Liver (tissue), 9 donors: Measurements from ENCODE around the gene CARHSP1. TPM values are rescaled to one million over a fixed set of nuclear protein-coding genes. Genes with fewer than 3 reads are reported as not detected.

Experiments
- DNase-seq: peaks from one replicate; pipeline ENCODE4 v3.0.0-alpha.2; 2017; ENCODE audit warnings: low spot score
- H3K27ac ChIP-seq, 2 donors: one replicate each; pipeline ENCODE4 v1.7.0; 2013; ENCODE audit warnings: inconsistent platforms in 2 of 2, low read length in 2 of 2, control low read depth in 1 of 2, low read depth in 1 of 2, mild to moderate bottlenecking in 1 of 2
- H3K27me3 ChIP-seq, 4 donors: one replicate each; pipeline versions ENCODE4 v1.6.1 to v1.7.0; 2013; ENCODE audit warnings: low read length in 3 of 4, inconsistent platforms in 1 of 4, mild to moderate bottlenecking in 1 of 4, moderate library complexity in 1 of 4; ENCODE audit not compliant: control insufficient read depth in 4 of 4, insufficient read depth in 4 of 4
- H3K36me3 ChIP-seq, 4 donors: one replicate each; pipeline versions ENCODE4 v1.6.1 to v1.7.0; 2013; ENCODE audit warnings: low read length in 3 of 4, mild to moderate bottlenecking in 3 of 4, low read depth in 1 of 4, moderate library complexity in 1 of 4; ENCODE audit not compliant: control insufficient read depth in 4 of 4, insufficient read depth in 3 of 4
- H3K4me1 ChIP-seq, 4 donors: one replicate each; pipeline versions ENCODE4 v1.6.1 to v1.7.0; 2013; ENCODE audit warnings: low read length in 3 of 4, mild to moderate bottlenecking in 3 of 4, moderate library complexity in 1 of 4; ENCODE audit not compliant: control insufficient read depth in 4 of 4, insufficient read depth in 4 of 4
- H3K4me3 ChIP-seq, 3 donors: one replicate each; pipeline versions ENCODE4 v1.6.1 to v1.7.0; 2013; ENCODE audit warnings: low read length in 3 of 3, control low read depth in 1 of 3, low read depth in 1 of 3, mild to moderate bottlenecking in 1 of 3
- H3K9ac ChIP-seq, 2 donors: one replicate each; pipeline ENCODE4 v1.7.0; 2013; ENCODE audit warnings: low read length in 2 of 2, mild to moderate bottlenecking in 2 of 2, moderate library complexity in 2 of 2, control low read depth in 1 of 2, low read depth in 1 of 2
- H3K9me3 ChIP-seq, 4 donors: one replicate each; pipeline versions ENCODE4 v1.6.1 to v1.7.0; 2013; ENCODE audit warnings: low read length in 3 of 4; ENCODE audit not compliant: control insufficient read depth in 4 of 4
- EGR1 ChIP-seq, 2 donors: IDR thresholded peaks; 2 replicates each; pipeline ENCODE4 v1.6.1; 2016 to 2018; ENCODE audit warnings: antibody characterized with exemption in 2 of 2, low read depth in 2 of 2
- FOXA1 ChIP-seq: IDR thresholded peaks from 2 replicates; pipeline ENCODE4 v1.6.1; 2016; ENCODE audit warnings: antibody characterized with exemption
- FOXA2 ChIP-seq: IDR thresholded peaks from 2 replicates; pipeline ENCODE4 v1.6.1; 2016; ENCODE audit warnings: antibody characterized with exemption
- GABPA ChIP-seq, 2 donors: IDR thresholded peaks in 1 of 2; conservative IDR thresholded peaks in 1 of 2; 2 replicates each; pipeline ENCODE4 v1.6.1; 2016; ENCODE audit warnings: antibody characterized with exemption in 2 of 2, mild to moderate bottlenecking in 1 of 2, moderate library complexity in 1 of 2
- HNF4A ChIP-seq, 2 donors: conservative IDR thresholded peaks; 2 replicates each; pipeline ENCODE4 v1.6.1; 2016; ENCODE audit warnings: antibody characterized with exemption in 2 of 2, mild to moderate bottlenecking in 2 of 2
- HNF4G ChIP-seq: IDR thresholded peaks from 2 replicates; pipeline ENCODE4 v1.6.1; 2016; ENCODE audit warnings: antibody characterized with exemption
- JUND ChIP-seq, 2 donors: IDR thresholded peaks; 2 replicates each; pipeline ENCODE4 v1.6.1; 2016; ENCODE audit warnings: antibody characterized with exemption in 2 of 2
- MAX ChIP-seq: IDR thresholded peaks from 2 replicates; pipeline ENCODE4 v1.6.1; 2016; ENCODE audit warnings: antibody characterized with exemption
- NR2F2 ChIP-seq: IDR thresholded peaks from 2 replicates; pipeline ENCODE4 v1.6.1; 2016; ENCODE audit warnings: antibody characterized with exemption
- RAD21 ChIP-seq, 2 donors: IDR thresholded peaks; 2 replicates each; pipeline ENCODE4 v1.6.1; 2016; ENCODE audit warnings: antibody characterized with exemption in 2 of 2, mild to moderate bottlenecking in 2 of 2
- RXRA ChIP-seq, 2 donors: IDR thresholded peaks; 2 replicates each; pipeline ENCODE4 v1.6.1; 2017 to 2018; ENCODE audit warnings: antibody characterized with exemption in 2 of 2, mild to moderate bottlenecking in 1 of 2
- SP1 ChIP-seq: IDR thresholded peaks from 2 replicates; pipeline ENCODE4 v1.6.1; 2018; ENCODE audit warnings: antibody characterized with exemption, mild to moderate bottlenecking
- TAF1 ChIP-seq: conservative IDR thresholded peaks from 2 replicates; pipeline ENCODE4 v1.6.1; 2016; ENCODE audit warnings: antibody characterized with exemption, mild to moderate bottlenecking
- YY1 ChIP-seq: IDR thresholded peaks from 2 replicates; pipeline ENCODE4 v1.6.1; 2016; ENCODE audit warnings: antibody characterized with exemption, mild to moderate bottlenecking
- WGBS: extraction: QIAGEN DNeasy Blood & Tissue Kit; methylation state at CpG from one replicate; pipeline ENCODE4 v1.1.7; 2013; 5-methylcytosine and 5-hydroxymethylcytosine counted together
- polyA plus RNA-seq, 2 donors: library from polyadenylated mRNA; stranded (reverse) in 1 of 2; unstranded in 1 of 2; fragments of 200-250 nt in 1 of 2; fragments of >200 nt in 1 of 2; fragmentation: Nextera tagmentation in 1 of 2; extraction: Ambion mirVana in 1 of 2; gene quantifications; one replicate each; pipeline versions ENCODE4 v1.2.1 to v1.2.3, GENCODE V29; 2013 to 2015
- total RNA-seq, 2 donors: library from RNA; depleted of rRNA; stranded (reverse); fragments of >200 nt; gene quantifications; one replicate each; pipeline ENCODE4 v1.2.3, GENCODE V29; 2014
- TF ChIP-seq, protein P1 (sequence below): IDR thresholded peaks from 2 replicates; pipeline ENCODE4 v1.6.1; 2016; ENCODE audit warnings: antibody characterized with exemption
- TF ChIP-seq, protein P2 (sequence below): IDR thresholded peaks from 2 replicates; pipeline ENCODE4 v1.6.1; 2016; ENCODE audit warnings: antibody characterized with exemption
- TF ChIP-seq, protein P3 (sequence below): fragments of 150-350 bp; IDR thresholded peaks from 2 replicates; pipeline ENCODE4 v1.5.1; 2017; ENCODE audit warnings: improper control_type of control experiment, low read depth, low read length; ENCODE audit not compliant: missing input control
- TF ChIP-seq, protein P4 (sequence below): IDR thresholded peaks from 2 replicates; pipeline ENCODE4 v1.6.1; 2016; ENCODE audit warnings: antibody characterized with exemption, mild to moderate bottlenecking
- donor health status: healthy.
- donor health status: healthy.
- donor health status: healthy.
- donor health status: healthy.
- donor health status: healthy.

The CARHSP1 gene
- total and polyA plus RNA-seq, 4 donors, result 81.2 to 162 (median 119) TPM

DNA sequence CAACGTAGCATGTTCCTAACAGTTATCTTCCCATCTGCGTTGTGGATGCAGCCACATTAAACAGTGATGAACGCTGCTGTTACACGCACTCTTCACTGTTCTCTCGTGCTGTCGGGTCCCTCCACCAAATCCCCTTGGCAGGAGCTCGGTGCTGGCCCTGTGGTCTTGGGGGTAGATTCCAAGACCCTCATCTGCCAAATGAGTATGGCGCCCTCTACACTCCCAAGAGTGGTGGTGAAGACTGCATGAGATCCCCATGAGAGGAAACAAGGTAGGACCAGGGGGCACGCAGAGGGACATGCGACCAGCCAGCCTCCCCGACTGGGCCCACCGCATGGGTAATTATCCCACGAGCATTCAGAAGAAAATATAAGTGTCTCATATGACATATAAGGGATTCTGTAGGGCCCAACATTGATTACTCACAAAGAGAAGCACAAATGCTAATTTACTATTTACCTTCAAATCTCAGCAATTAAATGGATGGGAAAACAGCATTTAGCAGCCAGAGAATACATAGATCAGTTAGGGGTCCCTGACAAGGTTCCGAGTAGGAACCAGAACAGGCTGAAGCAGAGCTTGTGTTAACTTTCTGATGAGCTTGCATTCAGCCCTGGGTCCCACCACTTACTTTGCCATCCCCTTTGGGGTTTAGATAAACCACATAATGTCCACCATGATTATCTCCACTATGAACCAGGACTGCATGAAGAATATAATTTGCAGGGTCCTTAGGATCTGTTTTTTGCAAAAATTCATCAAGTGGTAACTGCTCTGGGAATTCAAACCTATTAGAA is 37.2 kb upstream of the CARHSP1 start:
- Histone ChIP-seq H3K9ac (no peak overlapping the region), H3K9me3 (no peaks in the 10 kb centered on the region), H3K27ac (no peak overlapping the region), H3K4me3 (no peak overlapping the region), H3K27me3 (no peaks in the 10 kb centered on the region), H3K4me1 (no peaks in the 10 kb centered on the region), H3K36me3 (peaks cover 19 to 85% (median 67%) of the 10 kb centered on the region in 4 donors)
- no peak for DNase-seq
- no peak for TF ChIP-seq HNF4G
- TF ChIP-seq, protein P1, sequence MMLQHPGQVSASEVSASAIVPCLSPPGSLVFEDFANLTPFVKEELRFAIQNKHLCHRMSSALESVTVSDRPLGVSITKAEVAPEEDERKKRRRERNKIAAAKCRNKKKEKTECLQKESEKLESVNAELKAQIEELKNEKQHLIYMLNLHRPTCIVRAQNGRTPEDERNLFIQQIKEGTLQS, result no peak
- no peak for TF ChIP-seq GABPA (IDR thresholded peaks at IDR 0.05 in 1 of 2, conservative IDR thresholded peaks at IDR 0.05 in 1 of 2)
- no peak for TF ChIP-seq MAX
- TF ChIP-seq TAF1, result no peak
- no peak for TF ChIP-seq HNF4A (conservative IDR thresholded peaks at IDR 0.05)
- no peak for TF ChIP-seq EGR1 (IDR thresholded peaks at IDR 0.05; ENCODE audit: low read depth in 2 of 2)
- TF ChIP-seq, protein P2, sequence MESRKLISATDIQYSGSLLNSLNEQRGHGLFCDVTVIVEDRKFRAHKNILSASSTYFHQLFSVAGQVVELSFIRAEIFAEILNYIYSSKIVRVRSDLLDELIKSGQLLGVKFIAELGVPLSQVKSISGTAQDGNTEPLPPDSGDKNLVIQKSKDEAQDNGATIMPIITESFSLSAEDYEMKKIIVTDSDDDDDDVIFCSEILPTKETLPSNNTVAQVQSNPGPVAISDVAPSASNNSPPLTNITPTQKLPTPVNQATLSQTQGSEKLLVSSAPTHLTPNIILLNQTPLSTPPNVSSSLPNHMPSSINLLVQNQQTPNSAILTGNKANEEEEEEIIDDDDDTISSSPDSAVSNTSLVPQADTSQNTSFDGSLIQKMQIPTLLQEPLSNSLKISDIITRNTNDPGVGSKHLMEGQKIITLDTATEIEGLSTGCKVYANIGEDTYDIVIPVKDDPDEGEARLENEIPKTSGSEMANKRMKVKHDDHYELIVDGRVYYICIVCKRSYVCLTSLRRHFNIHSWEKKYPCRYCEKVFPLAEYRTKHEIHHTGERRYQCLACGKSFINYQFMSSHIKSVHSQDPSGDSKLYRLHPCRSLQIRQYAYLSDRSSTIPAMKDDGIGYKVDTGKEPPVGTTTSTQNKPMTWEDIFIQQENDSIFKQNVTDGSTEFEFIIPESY, result no peak
- TF ChIP-seq SP1, result no peak
- TF ChIP-seq FOXA1, result no peak
- TF ChIP-seq RAD21 (IDR thresholded peaks at IDR 0.05), result no peak
- TF ChIP-seq FOXA2, result no peak
- TF ChIP-seq, protein P3, sequence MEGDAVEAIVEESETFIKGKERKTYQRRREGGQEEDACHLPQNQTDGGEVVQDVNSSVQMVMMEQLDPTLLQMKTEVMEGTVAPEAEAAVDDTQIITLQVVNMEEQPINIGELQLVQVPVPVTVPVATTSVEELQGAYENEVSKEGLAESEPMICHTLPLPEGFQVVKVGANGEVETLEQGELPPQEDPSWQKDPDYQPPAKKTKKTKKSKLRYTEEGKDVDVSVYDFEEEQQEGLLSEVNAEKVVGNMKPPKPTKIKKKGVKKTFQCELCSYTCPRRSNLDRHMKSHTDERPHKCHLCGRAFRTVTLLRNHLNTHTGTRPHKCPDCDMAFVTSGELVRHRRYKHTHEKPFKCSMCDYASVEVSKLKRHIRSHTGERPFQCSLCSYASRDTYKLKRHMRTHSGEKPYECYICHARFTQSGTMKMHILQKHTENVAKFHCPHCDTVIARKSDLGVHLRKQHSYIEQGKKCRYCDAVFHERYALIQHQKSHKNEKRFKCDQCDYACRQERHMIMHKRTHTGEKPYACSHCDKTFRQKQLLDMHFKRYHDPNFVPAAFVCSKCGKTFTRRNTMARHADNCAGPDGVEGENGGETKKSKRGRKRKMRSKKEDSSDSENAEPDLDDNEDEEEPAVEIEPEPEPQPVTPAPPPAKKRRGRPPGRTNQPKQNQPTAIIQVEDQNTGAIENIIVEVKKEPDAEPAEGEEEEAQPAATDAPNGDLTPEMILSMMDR, result no peak
- TF ChIP-seq, protein P4, sequence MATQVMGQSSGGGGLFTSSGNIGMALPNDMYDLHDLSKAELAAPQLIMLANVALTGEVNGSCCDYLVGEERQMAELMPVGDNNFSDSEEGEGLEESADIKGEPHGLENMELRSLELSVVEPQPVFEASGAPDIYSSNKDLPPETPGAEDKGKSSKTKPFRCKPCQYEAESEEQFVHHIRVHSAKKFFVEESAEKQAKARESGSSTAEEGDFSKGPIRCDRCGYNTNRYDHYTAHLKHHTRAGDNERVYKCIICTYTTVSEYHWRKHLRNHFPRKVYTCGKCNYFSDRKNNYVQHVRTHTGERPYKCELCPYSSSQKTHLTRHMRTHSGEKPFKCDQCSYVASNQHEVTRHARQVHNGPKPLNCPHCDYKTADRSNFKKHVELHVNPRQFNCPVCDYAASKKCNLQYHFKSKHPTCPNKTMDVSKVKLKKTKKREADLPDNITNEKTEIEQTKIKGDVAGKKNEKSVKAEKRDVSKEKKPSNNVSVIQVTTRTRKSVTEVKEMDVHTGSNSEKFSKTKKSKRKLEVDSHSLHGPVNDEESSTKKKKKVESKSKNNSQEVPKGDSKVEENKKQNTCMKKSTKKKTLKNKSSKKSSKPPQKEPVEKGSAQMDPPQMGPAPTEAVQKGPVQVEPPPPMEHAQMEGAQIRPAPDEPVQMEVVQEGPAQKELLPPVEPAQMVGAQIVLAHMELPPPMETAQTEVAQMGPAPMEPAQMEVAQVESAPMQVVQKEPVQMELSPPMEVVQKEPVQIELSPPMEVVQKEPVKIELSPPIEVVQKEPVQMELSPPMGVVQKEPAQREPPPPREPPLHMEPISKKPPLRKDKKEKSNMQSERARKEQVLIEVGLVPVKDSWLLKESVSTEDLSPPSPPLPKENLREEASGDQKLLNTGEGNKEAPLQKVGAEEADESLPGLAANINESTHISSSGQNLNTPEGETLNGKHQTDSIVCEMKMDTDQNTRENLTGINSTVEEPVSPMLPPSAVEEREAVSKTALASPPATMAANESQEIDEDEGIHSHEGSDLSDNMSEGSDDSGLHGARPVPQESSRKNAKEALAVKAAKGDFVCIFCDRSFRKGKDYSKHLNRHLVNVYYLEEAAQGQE, result no peak
- no peak for TF ChIP-seq YY1
- no peak for TF ChIP-seq RXRA (IDR thresholded peaks at IDR 0.05)
- TF ChIP-seq JUND (IDR thresholded peaks at IDR 0.05), result no peak
- TF ChIP-seq NR2F2, result no peak
- 93% methylated on average over 14 of the region's 14 CpGs for WGBS
